Measurements from ENCODE around the gene CLDN14. TPM values are rescaled to one million over a fixed set of nuclear protein-coding genes. Genes with fewer than 3 reads are reported as not detected.
"Not testable (repeated sequence)": the region's sequence is repeated elsewhere in the genome, so short reads cannot be mapped to it uniquely, and the experiment has no call there.

The CLDN14 gene
- total RNA-seq, 1 experiment from 2014 or later, result not detected

DNA sequence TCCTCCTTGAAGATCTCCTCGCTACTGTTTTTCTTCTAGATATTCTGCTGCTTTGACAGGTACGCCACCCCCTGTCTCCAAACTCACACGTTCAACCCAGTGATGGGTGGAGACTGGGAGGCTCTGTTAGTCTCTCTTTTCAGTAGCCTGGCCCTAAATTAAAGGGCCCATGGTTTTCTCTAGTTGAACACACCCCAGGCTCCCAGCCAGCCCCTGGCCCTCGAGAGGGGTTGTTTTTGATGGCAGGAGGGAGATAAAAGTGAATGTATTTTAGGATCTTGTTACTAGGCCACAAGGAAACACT lies 21.6 kb upstream of the CLDN14 start:
- DNase-seq (ENCODE audit: low read depth), result no peak

GRCh38 chr21:36499578-36500471 lies 19.9 kb upstream of the CLDN14 start:
- DNase-seq (ENCODE audit: low read depth), result peak; percentile 62

DNA sequence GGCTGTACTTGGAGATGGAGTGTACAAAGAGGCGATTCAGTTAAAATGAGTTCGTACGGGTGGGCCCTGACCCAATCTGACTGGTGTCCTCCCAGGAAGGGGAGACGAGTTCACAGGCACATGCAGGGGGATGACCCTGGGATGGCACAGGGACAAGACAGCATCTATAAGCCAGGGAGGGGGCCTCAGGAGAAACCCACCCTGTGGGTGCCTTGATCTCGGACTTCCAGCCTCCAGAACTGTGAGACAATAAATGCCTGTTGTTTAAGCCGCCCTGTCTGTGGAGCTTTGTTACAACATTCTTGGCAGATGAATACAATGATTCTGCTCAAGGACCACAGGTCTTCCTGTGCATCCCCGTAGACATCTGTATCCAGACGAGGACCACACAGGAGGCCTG lies 14.6 kb upstream of the CLDN14 start:
- DNase-seq (ENCODE audit: low read depth), result no peak

DNA sequence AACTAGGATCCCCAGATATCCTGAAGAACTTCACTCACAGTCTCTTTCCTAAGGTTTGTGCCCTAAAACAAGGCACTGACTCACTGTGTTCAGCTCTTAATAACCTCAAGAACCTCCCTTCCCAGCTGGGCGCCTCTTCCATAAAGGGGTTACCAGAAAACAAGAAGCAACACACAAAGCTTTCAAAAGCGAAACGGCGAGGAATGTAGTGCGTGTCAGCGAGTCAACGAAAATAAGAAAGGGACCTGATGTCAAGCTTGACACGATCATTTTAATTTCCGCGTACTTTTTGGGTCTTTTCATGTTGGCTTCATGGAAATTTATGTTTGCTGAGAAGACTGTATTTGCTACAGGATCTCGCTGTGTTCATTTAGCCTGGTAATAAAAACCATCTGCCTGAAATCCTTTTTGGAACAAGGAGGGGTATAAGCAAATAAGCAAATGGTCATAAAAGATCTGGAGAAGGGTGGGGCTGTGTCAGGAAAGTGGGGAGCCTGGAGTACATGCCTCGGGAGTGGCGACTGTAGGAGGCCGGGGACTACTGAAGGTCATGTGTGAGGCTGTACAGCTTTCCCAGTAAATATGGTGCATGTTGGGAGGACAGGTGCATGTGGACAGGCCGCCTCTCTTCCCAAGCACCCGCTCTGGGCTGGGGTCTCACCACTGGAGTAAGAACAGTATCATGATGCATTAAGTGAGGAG lies 11.4 kb upstream of the CLDN14 start:
- no peak for DNase-seq (ENCODE audit: low read depth)

GRCh38 chr21:36489776-36490165 lies 9.8 kb upstream of the CLDN14 start:
- no peak for DNase-seq (ENCODE audit: low read depth)

DNA sequence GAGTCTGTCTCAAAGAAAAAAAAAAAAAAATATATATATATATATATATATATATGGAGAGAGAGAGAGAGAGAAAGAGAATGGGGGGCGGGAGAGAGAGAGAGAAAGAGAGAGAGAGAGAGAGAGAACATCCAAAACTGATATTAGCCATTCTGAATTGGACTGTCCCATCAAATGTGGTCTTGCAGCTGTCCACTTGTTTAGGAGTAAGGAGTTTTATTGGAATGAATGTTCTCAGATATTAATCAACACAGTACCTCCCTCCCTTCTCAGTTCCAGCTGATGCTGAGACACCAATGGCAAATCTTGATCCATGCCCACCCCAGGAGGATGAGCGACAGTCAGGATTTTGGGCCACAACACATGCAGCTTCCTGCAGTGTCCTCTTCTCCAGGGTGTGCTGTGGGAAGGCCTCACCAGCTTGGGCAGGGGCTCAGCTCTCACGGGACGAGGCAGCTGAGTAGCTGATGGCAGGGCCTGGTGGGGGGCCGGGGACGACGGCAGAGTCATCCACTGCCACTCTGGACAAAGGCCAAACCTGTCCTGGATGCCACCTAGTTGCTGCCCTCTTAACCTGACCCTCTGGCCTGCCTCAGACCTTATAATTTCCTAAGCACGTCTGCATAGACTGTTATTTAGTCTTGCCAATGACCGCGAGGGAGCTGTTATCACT lies 9.3 kb upstream of the CLDN14 start:
- no peak for DNase-seq (ENCODE audit: low read depth)

- no peak for DNase-seq (ENCODE audit: low read depth)
Measured at GRCh38 chr21:36487641-36488307, 7.9 kb upstream of the CLDN14 start.

DNA sequence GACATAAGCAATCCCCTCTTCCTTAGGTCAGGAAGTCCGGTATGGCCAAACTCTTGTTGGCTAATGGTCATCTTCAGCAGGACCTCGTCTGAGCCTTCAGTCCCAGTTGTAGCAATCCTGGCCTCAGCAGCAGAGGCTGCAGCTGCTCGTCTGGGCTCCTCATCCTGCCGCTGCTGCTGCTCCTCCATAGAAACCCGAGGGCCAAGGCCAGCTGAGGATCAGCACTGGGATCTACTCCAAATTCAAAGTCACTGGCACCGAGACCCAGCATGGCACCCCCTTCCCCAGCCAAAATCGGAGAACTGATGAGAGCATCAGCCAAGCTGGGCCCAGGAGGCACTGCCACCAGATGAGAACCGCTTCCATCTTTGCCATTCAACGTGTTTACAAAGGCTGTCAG lies 6.3 kb upstream of the CLDN14 start:
- DNase-seq (ENCODE audit: low read depth), result no peak

DNA sequence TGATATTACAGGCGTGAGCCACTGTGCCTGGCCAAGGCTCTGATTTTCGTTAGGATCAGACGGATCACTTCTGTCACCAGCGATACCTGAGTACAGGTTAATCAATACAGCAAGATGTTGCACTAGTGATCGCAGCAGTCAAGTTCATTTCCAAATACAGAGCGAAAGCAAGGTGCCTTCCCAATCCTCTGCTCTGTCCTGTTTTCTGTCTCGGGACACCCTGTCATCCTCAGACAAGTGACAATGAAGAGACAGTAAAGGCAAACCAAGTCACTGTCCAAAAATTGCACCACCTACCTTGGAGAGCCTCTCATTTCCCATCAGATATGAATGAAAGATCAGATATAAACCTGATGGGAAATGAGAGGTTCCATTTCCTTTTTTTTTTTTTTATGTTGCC lies 5.6 kb upstream of the CLDN14 start:
- no peak for DNase-seq (ENCODE audit: low read depth)

DNA sequence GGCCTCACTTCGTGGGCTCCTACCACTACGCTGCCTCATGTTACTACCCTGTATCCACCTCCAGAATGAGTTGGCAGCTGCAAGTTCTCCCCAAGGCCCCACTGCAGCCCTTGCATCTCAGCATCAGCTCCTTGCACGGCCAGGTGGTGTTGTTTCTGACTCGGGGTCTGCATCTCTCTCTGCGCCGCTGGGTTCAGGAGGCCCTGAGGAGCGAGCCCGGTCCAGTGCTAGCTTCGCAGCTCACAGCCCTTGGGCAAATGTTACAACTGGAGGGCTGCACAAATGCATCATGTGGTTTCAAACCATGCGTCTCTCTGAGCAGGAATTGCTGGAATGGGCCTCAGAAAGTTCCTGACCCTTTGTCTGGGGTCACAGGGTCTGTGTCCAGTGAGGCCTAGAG lies 3.2 kb upstream of the CLDN14 start:
- DNase-seq (ENCODE audit: low read depth), result no peak

DNA sequence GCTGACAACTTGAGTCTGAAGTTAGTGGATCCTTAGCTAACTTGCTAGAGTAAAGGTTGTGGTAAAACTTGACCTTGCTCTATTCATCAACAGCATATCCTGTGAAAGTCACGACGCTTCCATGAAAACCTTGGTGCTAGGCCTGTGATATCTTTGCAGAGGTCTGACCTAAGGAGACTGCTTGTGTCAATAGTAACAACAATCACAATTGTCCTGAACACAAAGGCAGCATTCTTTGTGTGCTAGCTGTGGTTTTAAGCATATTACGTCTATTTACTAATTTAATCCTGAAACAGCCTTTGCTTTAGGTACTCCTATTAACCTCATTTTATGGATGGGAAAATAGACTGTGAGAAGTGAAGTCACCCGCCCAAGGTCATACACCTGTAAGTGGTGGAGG lies 2.8 kb upstream of the CLDN14 start:
- no peak for DNase-seq (ENCODE audit: low read depth)

DNA sequence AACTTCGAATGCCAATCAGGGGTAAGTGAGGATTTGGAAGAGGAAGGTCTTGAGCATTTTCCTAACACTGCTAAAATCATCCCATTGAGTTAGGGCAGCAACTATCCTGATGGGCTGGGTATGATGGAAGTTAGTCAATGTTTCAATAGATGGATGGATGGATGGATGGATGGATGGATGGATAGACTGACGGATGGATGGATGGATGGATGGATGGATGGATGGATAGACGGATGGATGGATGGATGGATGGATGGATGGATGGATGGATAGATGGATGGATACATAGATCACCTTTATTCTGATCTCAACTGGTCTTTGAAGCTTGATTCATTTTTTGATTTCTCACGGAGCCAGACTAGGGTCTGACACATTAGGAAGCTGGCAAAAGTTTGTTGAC lies 2.3 kb upstream of the CLDN14 start:
- DNase-seq (ENCODE audit: low read depth), result no peak

- DNase-seq (ENCODE audit: low read depth), result no peak
Measured at GRCh38 chr21:36481639-36482038, 1.7 kb upstream of the CLDN14 start.

- DNase-seq (ENCODE audit: low read depth), result no peak
Measured at GRCh38 chr21:36480618-36481017, 696 bp upstream of the CLDN14 start.

- DNase-seq (ENCODE audit: low read depth), result no peak
Measured at GRCh38 chr21:36478941-36479340, 981 bp downstream of the CLDN14 start.

DNA sequence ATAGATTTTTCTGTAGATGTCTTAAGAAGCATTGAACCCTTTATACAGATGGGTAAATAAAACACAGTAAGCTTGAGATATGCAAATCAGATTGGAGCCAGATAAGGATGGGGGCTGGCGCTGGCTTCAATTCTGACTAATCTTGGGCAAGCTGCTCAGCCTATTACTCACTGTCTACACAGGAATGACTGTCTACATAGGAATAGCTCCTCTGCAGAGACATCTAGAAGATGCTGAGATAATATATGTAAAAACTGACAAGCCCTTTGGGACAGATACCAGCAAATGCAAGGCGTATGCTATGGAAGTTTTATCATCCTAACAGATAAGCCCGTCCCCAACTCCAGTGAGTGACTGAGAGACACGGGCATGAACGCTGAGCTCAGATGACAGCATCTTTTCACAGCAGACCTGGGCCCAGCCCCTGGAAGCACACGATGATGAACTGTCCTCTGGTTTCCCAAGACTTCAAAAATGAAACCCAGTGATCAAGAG lies 1.7 kb downstream of the CLDN14 start:
- DNase-seq (ENCODE audit: low read depth), result peak; percentile 79

- DNase-seq (ENCODE audit: low read depth), result no peak
Measured at GRCh38 chr21:36477559-36477958, 2.4 kb downstream of the CLDN14 start.

DNA sequence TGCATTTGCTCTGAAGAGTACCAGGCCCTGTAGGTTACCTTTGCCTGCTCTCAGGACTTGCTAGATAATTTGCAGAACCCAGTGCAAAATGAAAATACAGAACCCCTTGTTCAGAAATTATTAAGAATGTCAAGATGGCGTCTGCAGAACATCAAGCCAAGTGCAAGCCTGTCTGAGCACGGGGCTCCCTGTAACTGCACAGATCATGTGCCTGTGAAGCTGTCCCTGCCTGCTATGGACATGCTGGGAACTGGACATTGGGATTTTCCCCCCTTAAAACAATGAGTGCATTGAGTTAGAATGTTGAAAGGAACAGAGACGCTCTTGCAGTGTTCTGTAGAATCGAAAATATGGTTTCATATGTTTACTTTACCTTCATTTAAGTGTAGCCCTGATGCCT lies 2.9 kb downstream of the CLDN14 start:
- no peak for DNase-seq (ENCODE audit: low read depth)

DNA sequence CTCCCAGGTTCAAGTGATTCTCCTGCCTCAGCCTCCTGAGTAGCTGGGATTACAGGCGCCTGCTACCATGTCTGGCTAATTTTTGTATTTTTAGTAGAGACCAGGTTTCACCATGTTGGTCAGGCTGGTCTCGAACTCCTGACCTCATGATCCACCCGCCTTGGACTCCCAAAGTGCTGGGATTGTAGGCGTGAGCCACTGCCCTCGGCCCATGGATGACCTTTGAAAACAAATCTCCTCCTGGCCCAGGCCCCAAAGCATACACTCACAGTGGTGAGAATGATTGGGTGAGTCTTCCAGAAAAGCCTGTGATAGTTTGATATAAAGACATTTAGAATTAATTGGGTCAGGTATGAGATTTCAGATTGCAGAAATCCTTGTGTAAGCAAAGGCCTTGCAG lies 3.4 kb downstream of the CLDN14 start:
- DNase-seq (ENCODE audit: low read depth), result not testable (repeated sequence)

DNA sequence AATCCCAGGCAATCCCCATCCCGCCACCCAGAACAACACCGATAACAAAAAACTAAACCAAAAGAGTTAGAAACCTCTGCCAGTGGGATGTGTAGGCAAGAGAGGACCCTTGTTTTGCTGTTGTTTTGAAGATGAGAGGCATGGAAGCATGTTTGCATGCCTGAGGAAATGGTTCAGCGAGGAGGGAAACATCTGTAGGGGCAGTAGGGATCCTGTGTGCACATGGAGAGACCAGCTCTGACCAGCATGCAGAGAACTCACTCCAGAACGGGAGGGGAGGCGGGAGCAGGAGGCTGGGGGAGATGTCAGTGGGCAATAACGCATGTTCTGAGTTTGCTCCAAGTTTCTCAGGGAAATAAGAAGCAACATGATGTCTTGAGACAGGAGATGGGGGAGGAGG lies 5.3 kb downstream of the CLDN14 start:
- DNase-seq (ENCODE audit: low read depth), result no peak

- no peak for DNase-seq (ENCODE audit: low read depth)
Measured at GRCh38 chr21:36473203-36473602, 6.7 kb downstream of the CLDN14 start.

GRCh38 chr21:36472377-36472776 lies 7.5 kb downstream of the CLDN14 start:
- DNase-seq (ENCODE audit: low read depth), result no peak
